Measurements from ENCODE around the gene RNF4.

- TF ChIP-seq EZH2 (IDR thresholded peaks at IDR 0.05) (no peak), POLR2AphosphoS5 (IDR thresholded peaks at IDR 0.05; ENCODE audit: borderline replicate concordance, low read depth, low read length) (no peak)
These were observed 22.0 kb upstream of the RNF4 start for GRCh38 chr4:2446656-2447564.
